GM23248 (cell line): ENCODE data around the gene CROCC2. TPM values are rescaled to one million over a fixed set of nuclear protein-coding genes. Genes with fewer than 3 reads are reported as not detected.

ENCODE experiments used
- DNase-seq: peaks from one replicate; pipeline ENCODE4 v3.0.0-alpha.2; 2015
- H2AFZ ChIP-seq: fragments of 200-600 bp; sonication (generic); 2 replicates; pipeline ENCODE4 v1.6.1; 2016; ENCODE audit warnings: antibody characterized with exemption
- H3F3A ChIP-seq: fragments of 200-600 bp; sonication (generic); 2 replicates; pipeline ENCODE4 v1.6.1; 2016; ENCODE audit warnings: mild to moderate bottlenecking, antibody characterized with exemption, mixed run types; ENCODE audit not compliant: insufficient read depth
- H3K27ac ChIP-seq: fragments of 200-600 bp; sonication (generic); 2 replicates; pipeline ENCODE4 v1.5.1; 2016; ENCODE audit warnings: mild to moderate bottlenecking
- H3K27me3 ChIP-seq: fragments of 200-600 bp; sonication (generic); replicated peaks from 2 replicates; pipeline ENCODE4 v1.6.1; 2016; ENCODE audit warnings: mild to moderate bottlenecking; ENCODE audit not compliant: insufficient read depth
- H3K36me3 ChIP-seq: fragments of 200-600 bp; sonication (generic); 2 replicates; pipeline ENCODE4 v1.6.1; 2016; ENCODE audit warnings: low read depth, mild to moderate bottlenecking
- H3K4me1 ChIP-seq: fragments of 200-600 bp; sonication (generic); 2 replicates; pipeline ENCODE4 v1.6.1; 2016; ENCODE audit warnings: mild to moderate bottlenecking; ENCODE audit not compliant: insufficient read depth
- H3K4me2 ChIP-seq: fragments of 200-600 bp; sonication (generic); one replicate; pipeline ENCODE4 v1.6.1; 2016; ENCODE audit warnings: mild to moderate bottlenecking; ENCODE audit not compliant: unreplicated experiment
- H3K4me3 ChIP-seq: fragments of 200-600 bp; sonication (generic); 2 replicates; pipeline ENCODE4 v1.5.1; 2016; ENCODE audit warnings: mild to moderate bottlenecking
- H3K79me2 ChIP-seq: fragments of 200-600 bp; sonication (generic); 2 replicates; pipeline ENCODE4 v1.6.1; 2016; ENCODE audit warnings: mild to moderate bottlenecking; ENCODE audit not compliant: insufficient read depth
- H3K9ac ChIP-seq: fragments of 200-600 bp; sonication (generic); 2 replicates; pipeline ENCODE4 v1.6.1; 2016; ENCODE audit warnings: mild to moderate bottlenecking
- H3K9me2 ChIP-seq: fragments of 200-600 bp; sonication (generic); 2 replicates; pipeline ENCODE4 v1.6.1; 2016; ENCODE audit warnings: mixed run types, mild to moderate bottlenecking, moderate library complexity; ENCODE audit not compliant: insufficient read depth
- H3K9me3 ChIP-seq: fragments of 200-600 bp; sonication (generic); one replicate; pipeline ENCODE4 v1.6.1; 2017; ENCODE audit warnings: low read depth
- H4K20me1 ChIP-seq: fragments of 200-600 bp; sonication (generic); 2 replicates; pipeline ENCODE4 v1.6.0; 2016; ENCODE audit not compliant: insufficient read depth
- EZH2 ChIP-seq: fragments of 200-600 bp; sonication (generic); IDR thresholded peaks from 2 replicates; pipeline ENCODE4 v1.6.1; 2018; ENCODE audit warnings: antibody characterized with exemption, mild to moderate bottlenecking; ENCODE audit not compliant: insufficient read depth, poor library complexity, severe bottlenecking
- EZH2phosphoT487 ChIP-seq: fragments of 200-600 bp; sonication (generic); IDR thresholded peaks from 2 replicates; pipeline ENCODE4 v1.6.1; 2018; ENCODE audit warnings: antibody characterized with exemption, moderate library complexity, mild to moderate bottlenecking, low read depth; ENCODE audit not compliant: insufficient read depth
- WGBS, 2 experiments: methylation state at CpG; one replicate each; pipeline ENCODE4 v1.1.6; 2015 to 2017; ENCODE audit warnings: low lambda C conversion rate in 2 of 2, low coverage in 1 of 2; ENCODE audit errors: missing lambda C conversion rate in 2 of 2; 5-methylcytosine and 5-hydroxymethylcytosine counted together
- in situ Hi-C: fragments of 300-500 bp; cut with MboI; formaldehyde crosslinking; loops from 2 replicates; pipeline ENCODE4 v1.15.0; 2020
- polyA plus RNA-seq: library from polyadenylated mRNA; unstranded; fragments of >200 nt; fragmentation: Nextera tagmentation; extraction: Ambion mirVana; gene quantifications from 2 replicates; pipeline ENCODE4 v1.2.1, GENCODE V29; 2016
- total RNA-seq: library from RNA; depleted of rRNA; stranded (reverse); fragments of >200 nt; shearing (Covaris generic); gene quantifications from 2 replicates; pipeline ENCODE4 v1.2.3, GENCODE V29; 2014

Gene CROCC2
- total and polyA plus RNA-seq, 2 experiments from 2014 or later, result under 0.01 TPM; not detected in 1

GRCh38 chr2:240981280-240981679 is 75.1 kb downstream of the CROCC2 start:
- WGBS, 2 experiments, result 42% methylated on average over 4 of the region's 4 CpGs
- Histone ChIP-seq H3K9me3 (no peaks in the 10 kb centered on the region), H2AFZ (no peak overlapping the region), H3K27me3 (no peaks in the 10 kb centered on the region), H3K79me2 (no peaks in the 10 kb centered on the region), H3F3A (no peaks in the 10 kb centered on the region), H3K4me2 (no peak overlapping the region), H3K4me3 (no peak overlapping the region), H3K9ac (no peak overlapping the region), H3K27ac (no peak overlapping the region), H4K20me1 (no peaks in the 10 kb centered on the region), H3K9me2 (no peaks in the 10 kb centered on the region), H3K36me3 (no peaks in the 10 kb centered on the region), H3K4me1 (peaks cover 3% of the 10 kb centered on the region; the same call in 1 of the 2 replicates)
- in situ Hi-C loops, result no loop called here
- no peak for TF ChIP-seq EZH2phosphoT487
- TF ChIP-seq EZH2, result no peak
- peak; percentile 49 for DNase-seq

- Histone ChIP-seq H3K9ac (no peak overlapping the region), H2AFZ (no peak overlapping the region), H3K79me2 (no peaks in the 10 kb centered on the region), H3K27ac (no peak overlapping the region), H3K27me3 (no peaks in the 10 kb centered on the region), H3F3A (no peaks in the 10 kb centered on the region), H3K36me3 (no peaks in the 10 kb centered on the region), H3K4me3 (no peak overlapping the region), H3K9me3 (no peaks in the 10 kb centered on the region), H3K4me2 (no peak overlapping the region), H4K20me1 (no peaks in the 10 kb centered on the region), H3K4me1 (peaks cover 7% of the 10 kb centered on the region; the same call in 1 of the 2 replicates), H3K9me2 (no peaks in the 10 kb centered on the region)
- in situ Hi-C loops, result no loop called here
- 93 to 94% methylated on average over 24 to 25 of the region's 25 CpGs for WGBS, 2 experiments
- TF ChIP-seq EZH2phosphoT487 (no peak), EZH2 (no peak)
- no peak for DNase-seq
These were observed 76.0 kb downstream of the CROCC2 start for GRCh38 chr2:240981871-240982800.

GRCh38 chr2:240982821-240983281 is 76.7 kb downstream of the CROCC2 start:
- no peaks in the 10 kb centered on the region for H3K9me2 ChIP-seq
- H3K4me2 ChIP-seq, result no peak overlapping the region
- no peaks in the 10 kb centered on the region for H3K36me3 ChIP-seq
- TF ChIP-seq EZH2 (no peak), EZH2phosphoT487 (no peak)
- H3K27ac ChIP-seq, result no peak overlapping the region
- in situ Hi-C loops, result no loop called here
- no peaks in the 10 kb centered on the region for H3K9me3 ChIP-seq
- H3K4me3 ChIP-seq, result no peak overlapping the region
- WGBS, 2 experiments, result 97 to 98% methylated on average over 8 of the region's 8 CpGs
- peaks cover 12% of the 10 kb centered on the region; the same call in 1 of the 2 replicates for H3K4me1 ChIP-seq
- DNase-seq, result no peak
- H4K20me1 ChIP-seq, result no peaks in the 10 kb centered on the region
- H2AFZ ChIP-seq, result no peak overlapping the region
- H3K79me2 ChIP-seq, result no peaks in the 10 kb centered on the region
- H3K9ac ChIP-seq, result no peak overlapping the region
- no peaks in the 10 kb centered on the region for H3K27me3 ChIP-seq
- no peaks in the 10 kb centered on the region for H3F3A ChIP-seq

GRCh38 chr2:240983361-240983995 is 77.3 kb downstream of the CROCC2 start:
- peaks cover 12% of the 10 kb centered on the region; the same call in 1 of the 2 replicates for H3K4me1 ChIP-seq
- H3K9me3 ChIP-seq, result no peaks in the 10 kb centered on the region
- H3K9me2 ChIP-seq, result no peaks in the 10 kb centered on the region
- no peak overlapping the region for H2AFZ ChIP-seq
- no peak overlapping the region for H3K27ac ChIP-seq
- no peaks in the 10 kb centered on the region for H3K79me2 ChIP-seq
- no peak overlapping the region for H3K4me2 ChIP-seq
- no peaks in the 10 kb centered on the region for H3K36me3 ChIP-seq
- no peak for DNase-seq
- TF ChIP-seq EZH2phosphoT487, result no peak
- TF ChIP-seq EZH2, result no peak
- H3K9ac ChIP-seq, result no peak overlapping the region
- no peaks in the 10 kb centered on the region for H4K20me1 ChIP-seq
- in situ Hi-C loops, result no loop called here
- H3K4me3 ChIP-seq, result no peak overlapping the region
- 82 to 87% methylated on average over 44 to 45 of the region's 45 CpGs for WGBS, 2 experiments
- H3F3A ChIP-seq, result no peaks in the 10 kb centered on the region
- no peaks in the 10 kb centered on the region for H3K27me3 ChIP-seq
